ENCODE measurements around the gene TFAM.

DNA sequence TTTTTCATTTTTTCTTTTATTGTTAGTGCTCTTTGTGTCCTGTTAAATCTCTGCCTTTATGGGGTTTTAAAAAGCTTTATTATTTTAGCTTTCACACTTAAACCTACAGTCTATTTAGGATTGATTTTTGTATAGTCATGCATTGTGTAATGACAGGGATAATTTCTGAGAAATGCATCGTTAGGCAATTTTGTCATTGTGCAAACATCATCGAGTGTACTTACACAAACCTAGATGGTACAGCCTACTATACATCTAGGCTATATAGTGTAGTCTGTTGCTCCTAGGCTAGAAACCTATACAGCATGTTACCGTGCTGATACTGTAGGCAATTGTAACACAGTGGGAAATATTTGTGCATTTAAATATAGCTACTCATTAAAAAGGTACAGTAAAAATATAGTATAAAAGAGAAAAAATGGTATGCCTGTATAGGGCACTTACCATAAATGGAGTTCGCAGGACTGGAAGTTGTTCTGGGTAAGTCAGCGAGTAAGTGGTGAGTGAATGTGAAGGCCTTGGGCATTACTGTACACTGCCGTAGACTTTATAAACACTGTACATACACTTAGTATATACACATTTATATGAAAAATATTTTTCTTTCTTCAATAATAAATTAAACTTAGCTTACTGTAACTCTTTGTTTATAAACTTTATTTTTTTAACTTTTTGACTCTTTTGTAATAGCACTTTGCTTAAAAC lies 34.4 kb upstream of the TFAM start:
- TF ChIP-seq, protein P1, sequence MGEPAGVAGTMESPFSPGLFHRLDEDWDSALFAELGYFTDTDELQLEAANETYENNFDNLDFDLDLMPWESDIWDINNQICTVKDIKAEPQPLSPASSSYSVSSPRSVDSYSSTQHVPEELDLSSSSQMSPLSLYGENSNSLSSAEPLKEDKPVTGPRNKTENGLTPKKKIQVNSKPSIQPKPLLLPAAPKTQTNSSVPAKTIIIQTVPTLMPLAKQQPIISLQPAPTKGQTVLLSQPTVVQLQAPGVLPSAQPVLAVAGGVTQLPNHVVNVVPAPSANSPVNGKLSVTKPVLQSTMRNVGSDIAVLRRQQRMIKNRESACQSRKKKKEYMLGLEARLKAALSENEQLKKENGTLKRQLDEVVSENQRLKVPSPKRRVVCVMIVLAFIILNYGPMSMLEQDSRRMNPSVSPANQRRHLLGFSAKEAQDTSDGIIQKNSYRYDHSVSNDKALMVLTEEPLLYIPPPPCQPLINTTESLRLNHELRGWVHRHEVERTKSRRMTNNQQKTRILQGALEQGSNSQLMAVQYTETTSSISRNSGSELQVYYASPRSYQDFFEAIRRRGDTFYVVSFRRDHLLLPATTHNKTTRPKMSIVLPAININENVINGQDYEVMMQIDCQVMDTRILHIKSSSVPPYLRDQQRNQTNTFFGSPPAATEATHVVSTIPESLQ (CRISPR knock-in tag; IDR thresholded peaks at IDR 0.05), result no peak
- TF ChIP-seq, protein P2, sequence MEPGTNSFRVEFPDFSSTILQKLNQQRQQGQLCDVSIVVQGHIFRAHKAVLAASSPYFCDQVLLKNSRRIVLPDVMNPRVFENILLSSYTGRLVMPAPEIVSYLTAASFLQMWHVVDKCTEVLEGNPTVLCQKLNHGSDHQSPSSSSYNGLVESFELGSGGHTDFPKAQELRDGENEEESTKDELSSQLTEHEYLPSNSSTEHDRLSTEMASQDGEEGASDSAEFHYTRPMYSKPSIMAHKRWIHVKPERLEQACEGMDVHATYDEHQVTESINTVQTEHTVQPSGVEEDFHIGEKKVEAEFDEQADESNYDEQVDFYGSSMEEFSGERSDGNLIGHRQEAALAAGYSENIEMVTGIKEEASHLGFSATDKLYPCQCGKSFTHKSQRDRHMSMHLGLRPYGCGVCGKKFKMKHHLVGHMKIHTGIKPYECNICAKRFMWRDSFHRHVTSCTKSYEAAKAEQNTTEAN (CRISPR knock-in tag; IDR thresholded peaks at IDR 0.05), result no peak
- TF ChIP-seq, protein P3, sequence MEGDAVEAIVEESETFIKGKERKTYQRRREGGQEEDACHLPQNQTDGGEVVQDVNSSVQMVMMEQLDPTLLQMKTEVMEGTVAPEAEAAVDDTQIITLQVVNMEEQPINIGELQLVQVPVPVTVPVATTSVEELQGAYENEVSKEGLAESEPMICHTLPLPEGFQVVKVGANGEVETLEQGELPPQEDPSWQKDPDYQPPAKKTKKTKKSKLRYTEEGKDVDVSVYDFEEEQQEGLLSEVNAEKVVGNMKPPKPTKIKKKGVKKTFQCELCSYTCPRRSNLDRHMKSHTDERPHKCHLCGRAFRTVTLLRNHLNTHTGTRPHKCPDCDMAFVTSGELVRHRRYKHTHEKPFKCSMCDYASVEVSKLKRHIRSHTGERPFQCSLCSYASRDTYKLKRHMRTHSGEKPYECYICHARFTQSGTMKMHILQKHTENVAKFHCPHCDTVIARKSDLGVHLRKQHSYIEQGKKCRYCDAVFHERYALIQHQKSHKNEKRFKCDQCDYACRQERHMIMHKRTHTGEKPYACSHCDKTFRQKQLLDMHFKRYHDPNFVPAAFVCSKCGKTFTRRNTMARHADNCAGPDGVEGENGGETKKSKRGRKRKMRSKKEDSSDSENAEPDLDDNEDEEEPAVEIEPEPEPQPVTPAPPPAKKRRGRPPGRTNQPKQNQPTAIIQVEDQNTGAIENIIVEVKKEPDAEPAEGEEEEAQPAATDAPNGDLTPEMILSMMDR (IDR thresholded peaks at IDR 0.05), result no peak
- TF ChIP-seq ZNF232 (CRISPR knock-in tag; IDR thresholded peaks at IDR 0.05) (no peak), TEAD1 (CRISPR knock-in tag; IDR thresholded peaks at IDR 0.05) (no peak), ZBTB21 (CRISPR knock-in tag; IDR thresholded peaks at IDR 0.05; ENCODE audit: borderline replicate concordance) (no peak), ZNF423 (CRISPR knock-in tag; IDR thresholded peaks at IDR 0.05) (no peak), ZNF121 (CRISPR knock-in tag; IDR thresholded peaks at IDR 0.05) (no peak), ESRRA (CRISPR knock-in tag; IDR thresholded peaks at IDR 0.05; ENCODE audit: borderline replicate concordance) (no peak), SP1 (CRISPR knock-in tag; conservative IDR thresholded peaks at IDR 0.05) (no peak)
- TF ChIP-seq, protein P4, sequence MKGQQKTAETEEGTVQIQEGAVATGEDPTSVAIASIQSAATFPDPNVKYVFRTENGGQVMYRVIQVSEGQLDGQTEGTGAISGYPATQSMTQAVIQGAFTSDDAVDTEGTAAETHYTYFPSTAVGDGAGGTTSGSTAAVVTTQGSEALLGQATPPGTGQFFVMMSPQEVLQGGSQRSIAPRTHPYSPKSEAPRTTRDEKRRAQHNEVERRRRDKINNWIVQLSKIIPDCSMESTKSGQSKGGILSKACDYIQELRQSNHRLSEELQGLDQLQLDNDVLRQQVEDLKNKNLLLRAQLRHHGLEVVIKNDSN (CRISPR knock-in tag; IDR thresholded peaks at IDR 0.05), result no peak
- TF ChIP-seq, protein P5, sequence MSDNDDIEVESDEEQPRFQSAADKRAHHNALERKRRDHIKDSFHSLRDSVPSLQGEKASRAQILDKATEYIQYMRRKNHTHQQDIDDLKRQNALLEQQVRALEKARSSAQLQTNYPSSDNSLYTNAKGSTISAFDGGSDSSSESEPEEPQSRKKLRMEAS (CRISPR knock-in tag; IDR thresholded peaks at IDR 0.05), result no peak
- TF ChIP-seq, protein P6, sequence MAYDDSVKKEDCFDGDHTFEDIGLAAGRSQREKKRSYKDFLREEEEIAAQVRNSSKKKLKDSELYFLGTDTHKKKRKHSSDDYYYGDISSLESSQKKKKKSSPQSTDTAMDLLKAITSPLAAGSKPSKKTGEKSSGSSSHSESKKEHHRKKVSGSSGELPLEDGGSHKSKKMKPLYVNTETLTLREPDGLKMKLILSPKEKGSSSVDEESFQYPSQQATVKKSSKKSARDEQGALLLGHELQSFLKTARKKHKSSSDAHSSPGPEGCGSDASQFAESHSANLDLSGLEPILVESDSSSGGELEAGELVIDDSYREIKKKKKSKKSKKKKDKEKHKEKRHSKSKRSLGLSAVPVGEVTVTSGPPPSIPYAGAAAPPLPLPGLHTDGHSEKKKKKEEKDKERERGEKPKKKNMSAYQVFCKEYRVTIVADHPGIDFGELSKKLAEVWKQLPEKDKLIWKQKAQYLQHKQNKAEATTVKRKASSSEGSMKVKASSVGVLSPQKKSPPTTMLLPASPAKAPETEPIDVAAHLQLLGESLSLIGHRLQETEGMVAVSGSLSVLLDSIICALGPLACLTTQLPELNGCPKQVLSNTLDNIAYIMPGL (CRISPR knock-in tag; IDR thresholded peaks at IDR 0.05), result no peak
- TF ChIP-seq, protein P7, sequence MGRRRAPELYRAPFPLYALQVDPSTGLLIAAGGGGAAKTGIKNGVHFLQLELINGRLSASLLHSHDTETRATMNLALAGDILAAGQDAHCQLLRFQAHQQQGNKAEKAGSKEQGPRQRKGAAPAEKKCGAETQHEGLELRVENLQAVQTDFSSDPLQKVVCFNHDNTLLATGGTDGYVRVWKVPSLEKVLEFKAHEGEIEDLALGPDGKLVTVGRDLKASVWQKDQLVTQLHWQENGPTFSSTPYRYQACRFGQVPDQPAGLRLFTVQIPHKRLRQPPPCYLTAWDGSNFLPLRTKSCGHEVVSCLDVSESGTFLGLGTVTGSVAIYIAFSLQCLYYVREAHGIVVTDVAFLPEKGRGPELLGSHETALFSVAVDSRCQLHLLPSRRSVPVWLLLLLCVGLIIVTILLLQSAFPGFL (CRISPR knock-in tag; IDR thresholded peaks at IDR 0.05; ENCODE audit: borderline replicate concordance), result no peak

Data from WTC11 (cell line).